Measurements from ENCODE around the gene MICU2. TPM values are rescaled to one million over a fixed set of nuclear protein-coding genes. Genes with fewer than 3 reads are reported as not detected.

MICU2 gene
- total and polyA plus RNA-seq, 2 experiments from 2014 or later = 51.0 to 122 TPM

DNA sequence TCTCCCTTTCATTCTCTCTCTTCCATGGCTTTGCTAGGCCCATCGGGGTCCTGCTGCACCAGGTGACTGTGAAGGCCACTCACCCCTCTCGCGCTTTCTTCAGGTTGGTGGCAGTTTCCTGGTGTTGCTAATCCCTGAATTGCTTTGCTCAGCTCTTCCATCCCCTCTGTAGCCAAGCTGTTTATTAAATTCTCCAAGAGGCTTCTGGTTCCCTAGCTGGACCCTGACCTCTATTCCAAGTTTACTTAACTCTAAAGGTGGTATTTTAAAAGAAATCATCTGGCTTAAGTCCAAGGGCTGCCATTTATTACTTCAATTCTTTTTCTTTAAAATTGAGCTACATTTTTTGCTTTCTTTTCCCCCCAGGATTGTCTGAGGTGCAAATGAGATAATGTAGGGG is 32.7 kb upstream of the MICU2 start:
- peaks cover 2% of the 10 kb centered on the region for H3K27me3 Mint-ChIP-seq (ENCODE audit: insufficient read depth, low read depth, poor library complexity)
- H3K4me1 Mint-ChIP-seq = no peaks in the 10 kb centered on the region
- peaks cover 8% of the 10 kb centered on the region for H3K9me3 Mint-ChIP-seq
- H4K20me1 ChIP-seq (replicated peaks; ENCODE audit: insufficient read depth) = no peaks in the 10 kb centered on the region
- no peak overlapping the region for H3K4me3 ChIP-seq
- H2AFZ ChIP-seq = no peak overlapping the region
- 0 out of 2 replicates have a peak, but pooled peaks cover under 1% of the 10 kb centered on the region for H3K36me3 ChIP-seq (ENCODE audit: insufficient read depth)
- H3K4me2 ChIP-seq = no peak overlapping the region
- H3K9me2 ChIP-seq (ENCODE audit: insufficient read depth) = peaks cover 4% of the 10 kb centered on the region; the same call in 1 of the 2 replicates
- TF ChIP-seq ZNF114 (CRISPR knock-in tag; IDR thresholded peaks at IDR 0.05) (no peak), EZH2 (IDR thresholded peaks at IDR 0.05; ENCODE audit: low read depth, unreplicated experiment) (no peak), STAT1 (IDR thresholded peaks at IDR 0.05; ENCODE audit: unreplicated experiment) (no peak), JUNB (IDR thresholded peaks at IDR 0.05; ENCODE audit: unreplicated experiment) (no peak), ZNF331 (CRISPR knock-in tag; IDR thresholded peaks at IDR 0.05; ENCODE audit: low read depth) (no peak), CREB1 (CRISPR knock-in tag; IDR thresholded peaks at IDR 0.05; ENCODE audit: low read depth) (no peak), POLR2AphosphoS5 (IDR thresholded peaks at IDR 0.05; ENCODE audit: low read depth) (no peak), NANOG (IDR thresholded peaks at IDR 0.05; ENCODE audit: borderline replicate concordance) (no peak), EZH2phosphoT487 (IDR thresholded peaks at IDR 0.05; ENCODE audit: unreplicated experiment) (no peak)
- TF ChIP-seq, protein P1, sequence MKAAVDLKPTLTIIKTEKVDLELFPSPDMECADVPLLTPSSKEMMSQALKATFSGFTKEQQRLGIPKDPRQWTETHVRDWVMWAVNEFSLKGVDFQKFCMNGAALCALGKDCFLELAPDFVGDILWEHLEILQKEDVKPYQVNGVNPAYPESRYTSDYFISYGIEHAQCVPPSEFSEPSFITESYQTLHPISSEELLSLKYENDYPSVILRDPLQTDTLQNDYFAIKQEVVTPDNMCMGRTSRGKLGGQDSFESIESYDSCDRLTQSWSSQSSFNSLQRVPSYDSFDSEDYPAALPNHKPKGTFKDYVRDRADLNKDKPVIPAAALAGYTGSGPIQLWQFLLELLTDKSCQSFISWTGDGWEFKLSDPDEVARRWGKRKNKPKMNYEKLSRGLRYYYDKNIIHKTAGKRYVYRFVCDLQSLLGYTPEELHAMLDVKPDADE (IDR thresholded peaks at IDR 0.05) = no peak
- TF ChIP-seq, protein P2, sequence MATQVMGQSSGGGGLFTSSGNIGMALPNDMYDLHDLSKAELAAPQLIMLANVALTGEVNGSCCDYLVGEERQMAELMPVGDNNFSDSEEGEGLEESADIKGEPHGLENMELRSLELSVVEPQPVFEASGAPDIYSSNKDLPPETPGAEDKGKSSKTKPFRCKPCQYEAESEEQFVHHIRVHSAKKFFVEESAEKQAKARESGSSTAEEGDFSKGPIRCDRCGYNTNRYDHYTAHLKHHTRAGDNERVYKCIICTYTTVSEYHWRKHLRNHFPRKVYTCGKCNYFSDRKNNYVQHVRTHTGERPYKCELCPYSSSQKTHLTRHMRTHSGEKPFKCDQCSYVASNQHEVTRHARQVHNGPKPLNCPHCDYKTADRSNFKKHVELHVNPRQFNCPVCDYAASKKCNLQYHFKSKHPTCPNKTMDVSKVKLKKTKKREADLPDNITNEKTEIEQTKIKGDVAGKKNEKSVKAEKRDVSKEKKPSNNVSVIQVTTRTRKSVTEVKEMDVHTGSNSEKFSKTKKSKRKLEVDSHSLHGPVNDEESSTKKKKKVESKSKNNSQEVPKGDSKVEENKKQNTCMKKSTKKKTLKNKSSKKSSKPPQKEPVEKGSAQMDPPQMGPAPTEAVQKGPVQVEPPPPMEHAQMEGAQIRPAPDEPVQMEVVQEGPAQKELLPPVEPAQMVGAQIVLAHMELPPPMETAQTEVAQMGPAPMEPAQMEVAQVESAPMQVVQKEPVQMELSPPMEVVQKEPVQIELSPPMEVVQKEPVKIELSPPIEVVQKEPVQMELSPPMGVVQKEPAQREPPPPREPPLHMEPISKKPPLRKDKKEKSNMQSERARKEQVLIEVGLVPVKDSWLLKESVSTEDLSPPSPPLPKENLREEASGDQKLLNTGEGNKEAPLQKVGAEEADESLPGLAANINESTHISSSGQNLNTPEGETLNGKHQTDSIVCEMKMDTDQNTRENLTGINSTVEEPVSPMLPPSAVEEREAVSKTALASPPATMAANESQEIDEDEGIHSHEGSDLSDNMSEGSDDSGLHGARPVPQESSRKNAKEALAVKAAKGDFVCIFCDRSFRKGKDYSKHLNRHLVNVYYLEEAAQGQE (IDR thresholded peaks at IDR 0.05; ENCODE audit: unreplicated experiment) = no peak
- TF ChIP-seq, protein P3, sequence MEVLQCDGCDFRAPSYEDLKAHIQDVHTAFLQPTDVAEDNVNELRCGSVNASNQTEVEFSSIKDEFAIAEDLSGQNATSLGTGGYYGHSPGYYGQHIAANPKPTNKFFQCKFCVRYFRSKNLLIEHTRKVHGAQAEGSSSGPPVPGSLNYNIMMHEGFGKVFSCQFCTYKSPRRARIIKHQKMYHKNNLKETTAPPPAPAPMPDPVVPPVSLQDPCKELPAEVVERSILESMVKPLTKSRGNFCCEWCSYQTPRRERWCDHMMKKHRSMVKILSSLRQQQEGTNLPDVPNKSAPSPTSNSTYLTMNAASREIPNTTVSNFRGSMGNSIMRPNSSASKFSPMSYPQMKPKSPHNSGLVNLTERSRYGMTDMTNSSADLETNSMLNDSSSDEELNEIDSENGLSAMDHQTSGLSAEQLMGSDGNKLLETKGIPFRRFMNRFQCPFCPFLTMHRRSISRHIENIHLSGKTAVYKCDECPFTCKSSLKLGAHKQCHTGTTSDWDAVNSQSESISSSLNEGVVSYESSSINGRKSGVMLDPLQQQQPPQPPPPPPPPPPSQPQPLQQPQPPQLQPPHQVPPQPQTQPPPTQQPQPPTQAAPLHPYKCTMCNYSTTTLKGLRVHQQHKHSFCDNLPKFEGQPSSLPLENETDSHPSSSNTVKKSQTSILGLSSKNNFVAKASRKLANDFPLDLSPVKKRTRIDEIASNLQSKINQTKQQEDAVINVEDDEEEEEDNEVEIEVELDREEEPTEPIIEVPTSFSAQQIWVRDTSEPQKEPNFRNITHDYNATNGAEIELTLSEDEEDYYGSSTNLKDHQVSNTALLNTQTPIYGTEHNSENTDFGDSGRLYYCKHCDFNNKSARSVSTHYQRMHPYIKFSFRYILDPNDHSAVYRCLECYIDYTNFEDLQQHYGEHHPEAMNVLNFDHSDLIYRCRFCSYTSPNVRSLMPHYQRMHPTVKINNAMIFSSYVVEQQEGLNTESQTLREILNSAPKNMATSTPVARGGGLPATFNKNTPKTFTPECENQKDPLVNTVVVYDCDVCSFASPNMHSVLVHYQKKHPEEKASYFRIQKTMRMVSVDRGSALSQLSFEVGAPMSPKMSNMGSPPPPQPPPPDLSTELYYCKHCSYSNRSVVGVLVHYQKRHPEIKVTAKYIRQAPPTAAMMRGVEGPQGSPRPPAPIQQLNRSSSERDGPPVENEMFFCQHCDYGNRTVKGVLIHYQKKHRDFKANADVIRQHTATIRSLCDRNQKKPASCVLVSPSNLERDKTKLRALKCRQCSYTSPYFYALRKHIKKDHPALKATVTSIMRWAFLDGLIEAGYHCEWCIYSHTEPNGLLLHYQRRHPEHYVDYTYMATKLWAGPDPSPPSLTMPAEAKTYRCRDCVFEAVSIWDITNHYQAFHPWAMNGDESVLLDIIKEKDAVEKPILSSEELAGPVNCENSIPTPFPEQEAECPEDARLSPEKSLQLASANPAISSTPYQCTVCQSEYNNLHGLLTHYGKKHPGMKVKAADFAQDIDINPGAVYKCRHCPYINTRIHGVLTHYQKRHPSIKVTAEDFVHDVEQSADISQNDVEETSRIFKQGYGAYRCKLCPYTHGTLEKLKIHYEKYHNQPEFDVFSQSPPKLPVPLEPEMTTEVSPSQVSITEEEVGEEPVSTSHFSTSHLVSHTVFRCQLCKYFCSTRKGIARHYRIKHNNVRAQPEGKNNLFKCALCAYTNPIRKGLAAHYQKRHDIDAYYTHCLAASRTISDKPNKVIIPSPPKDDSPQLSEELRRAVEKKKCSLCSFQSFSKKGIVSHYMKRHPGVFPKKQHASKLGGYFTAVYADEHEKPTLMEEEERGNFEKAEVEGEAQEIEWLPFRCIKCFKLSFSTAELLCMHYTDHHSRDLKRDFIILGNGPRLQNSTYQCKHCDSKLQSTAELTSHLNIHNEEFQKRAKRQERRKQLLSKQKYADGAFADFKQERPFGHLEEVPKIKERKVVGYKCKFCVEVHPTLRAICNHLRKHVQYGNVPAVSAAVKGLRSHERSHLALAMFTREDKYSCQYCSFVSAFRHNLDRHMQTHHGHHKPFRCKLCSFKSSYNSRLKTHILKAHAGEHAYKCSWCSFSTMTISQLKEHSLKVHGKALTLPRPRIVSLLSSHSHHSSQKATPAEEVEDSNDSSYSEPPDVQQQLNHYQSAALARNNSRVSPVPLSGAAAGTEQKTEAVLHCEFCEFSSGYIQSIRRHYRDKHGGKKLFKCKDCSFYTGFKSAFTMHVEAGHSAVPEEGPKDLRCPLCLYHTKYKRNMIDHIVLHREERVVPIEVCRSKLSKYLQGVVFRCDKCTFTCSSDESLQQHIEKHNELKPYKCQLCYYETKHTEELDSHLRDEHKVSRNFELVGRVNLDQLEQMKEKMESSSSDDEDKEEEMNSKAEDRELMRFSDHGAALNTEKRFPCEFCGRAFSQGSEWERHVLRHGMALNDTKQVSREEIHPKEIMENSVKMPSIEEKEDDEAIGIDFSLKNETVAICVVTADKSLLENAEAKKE (CRISPR knock-in tag; IDR thresholded peaks at IDR 0.05) = no peak
- no peak for ATAC-seq
- H3K4me1 ChIP-seq (ENCODE audit: insufficient read depth) = no peaks in the 10 kb centered on the region
- H3K27ac ChIP-seq (ENCODE audit: low read depth) = no peak overlapping the region
- 0 out of 3 replicates have a peak, but pooled peaks cover 2% of the 10 kb centered on the region for H3K36me3 Mint-ChIP-seq (ENCODE audit: low read depth)
- H3F3A ChIP-seq (replicated peaks; ENCODE audit: low read depth) = no peaks in the 10 kb centered on the region
- H3K27me3 ChIP-seq (ENCODE audit: insufficient read depth) = no peaks in the 10 kb centered on the region
- no peak overlapping the region for H3K4me3 Mint-ChIP-seq
- no peak overlapping the region for H3K27ac Mint-ChIP-seq
- DNase-seq (ENCODE audit: low spot score) = no peak
- no peaks in the 10 kb centered on the region for H3K79me2 ChIP-seq (replicated peaks; ENCODE audit: insufficient read depth)

Data from GM23338 (cell line).